ENCODE data around the gene SYNJ2. TPM values are rescaled to one million over a fixed set of nuclear protein-coding genes. Genes with fewer than 3 reads are reported as not detected.

SYNJ2 gene, protein sequence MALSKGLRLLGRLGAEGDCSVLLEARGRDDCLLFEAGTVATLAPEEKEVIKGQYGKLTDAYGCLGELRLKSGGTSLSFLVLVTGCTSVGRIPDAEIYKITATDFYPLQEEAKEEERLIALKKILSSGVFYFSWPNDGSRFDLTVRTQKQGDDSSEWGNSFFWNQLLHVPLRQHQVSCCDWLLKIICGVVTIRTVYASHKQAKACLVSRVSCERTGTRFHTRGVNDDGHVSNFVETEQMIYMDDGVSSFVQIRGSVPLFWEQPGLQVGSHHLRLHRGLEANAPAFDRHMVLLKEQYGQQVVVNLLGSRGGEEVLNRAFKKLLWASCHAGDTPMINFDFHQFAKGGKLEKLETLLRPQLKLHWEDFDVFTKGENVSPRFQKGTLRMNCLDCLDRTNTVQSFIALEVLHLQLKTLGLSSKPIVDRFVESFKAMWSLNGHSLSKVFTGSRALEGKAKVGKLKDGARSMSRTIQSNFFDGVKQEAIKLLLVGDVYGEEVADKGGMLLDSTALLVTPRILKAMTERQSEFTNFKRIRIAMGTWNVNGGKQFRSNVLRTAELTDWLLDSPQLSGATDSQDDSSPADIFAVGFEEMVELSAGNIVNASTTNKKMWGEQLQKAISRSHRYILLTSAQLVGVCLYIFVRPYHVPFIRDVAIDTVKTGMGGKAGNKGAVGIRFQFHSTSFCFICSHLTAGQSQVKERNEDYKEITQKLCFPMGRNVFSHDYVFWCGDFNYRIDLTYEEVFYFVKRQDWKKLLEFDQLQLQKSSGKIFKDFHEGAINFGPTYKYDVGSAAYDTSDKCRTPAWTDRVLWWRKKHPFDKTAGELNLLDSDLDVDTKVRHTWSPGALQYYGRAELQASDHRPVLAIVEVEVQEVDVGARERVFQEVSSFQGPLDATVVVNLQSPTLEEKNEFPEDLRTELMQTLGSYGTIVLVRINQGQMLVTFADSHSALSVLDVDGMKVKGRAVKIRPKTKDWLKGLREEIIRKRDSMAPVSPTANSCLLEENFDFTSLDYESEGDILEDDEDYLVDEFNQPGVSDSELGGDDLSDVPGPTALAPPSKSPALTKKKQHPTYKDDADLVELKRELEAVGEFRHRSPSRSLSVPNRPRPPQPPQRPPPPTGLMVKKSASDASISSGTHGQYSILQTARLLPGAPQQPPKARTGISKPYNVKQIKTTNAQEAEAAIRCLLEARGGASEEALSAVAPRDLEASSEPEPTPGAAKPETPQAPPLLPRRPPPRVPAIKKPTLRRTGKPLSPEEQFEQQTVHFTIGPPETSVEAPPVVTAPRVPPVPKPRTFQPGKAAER (N-terminal part only)
- 119 and 217 TPM in 2 replicates for total RNA-seq

DNA sequence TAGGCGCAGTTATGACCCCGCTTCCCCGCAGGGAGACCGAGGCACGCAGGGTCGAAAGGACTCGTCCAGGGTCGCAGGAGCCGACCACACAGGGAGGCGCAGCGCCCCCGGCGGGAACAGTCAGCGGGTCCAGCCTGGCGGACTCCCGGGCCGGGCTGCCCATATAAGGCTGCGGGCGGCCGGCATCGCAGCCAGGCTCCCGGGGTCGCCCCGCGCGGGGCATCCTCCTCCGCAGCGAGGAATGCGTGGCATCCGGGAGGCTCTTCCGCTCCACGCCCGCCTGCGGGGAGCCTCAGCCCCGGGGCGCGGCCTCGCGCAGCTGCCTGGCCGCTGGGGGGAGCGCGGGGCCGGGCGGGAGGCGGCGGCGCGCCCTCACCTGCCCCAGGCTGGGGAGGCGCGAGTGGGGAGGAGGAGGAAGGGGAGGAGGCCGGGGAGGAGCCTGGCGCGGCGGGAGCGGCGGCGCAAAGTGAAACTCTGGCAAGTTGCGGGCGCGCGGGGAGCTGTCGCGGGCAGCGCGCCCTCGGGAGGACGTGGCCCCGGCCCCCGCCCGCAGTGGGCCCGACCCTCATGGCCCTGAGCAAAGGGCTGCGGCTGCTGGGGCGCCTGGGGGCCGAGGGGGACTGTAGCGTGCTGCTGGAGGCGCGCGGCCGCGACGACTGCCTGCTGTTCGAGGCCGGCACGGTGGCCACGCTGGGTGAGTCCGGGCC lies at the start of gene SYNJ2:
Gene SYNJ2 (plus strand): TSS at position 469 of the 707 bp plus-strand sequence. CDS start 99 bp downstream, at position 568.

Other genes starting within 250 kb of the SYNJ2 start
- 151 and 157 TPM in 2 replicates for gene SNX9, start 158.6 kb upstream of the SYNJ2 start, total RNA-seq
- 4.9 and 9.8 TPM in 2 replicates for gene SERAC1, start 186.4 kb downstream of the SYNJ2 start, total RNA-seq
- gene GTF2H5, start 186.5 kb downstream of the SYNJ2 start, total RNA-seq: 6.9 and 9.9 TPM in 2 replicates

All from aortic smooth muscle cell (primary cell).